Endothelial cell of umbilical vein (primary cell): Measurements from ENCODE around the gene PTPN23. TPM values are rescaled to one million over a fixed set of nuclear protein-coding genes. Genes with fewer than 3 reads are reported as not detected.

Experiments used
- BruUV-seq: library from RNA; stranded (reverse); fragments of 400-500 nt; replicated peaks from 2 replicates; lab custom pipeline; 2021; lab: Mats Ljungman, UMichigan
- CTCF ChIA-PET: fragments of 300-600, 350-600 bp; sonication (Branson Sonifier 250); formaldehyde crosslinking; loops from one replicate; lab custom pipeline; 2021; ENCODE audit warnings: antibody characterized with exemption, inconsistent platforms; lab: Charles Lee
- POLR2A ChIA-PET: fragments of 300-600, 350-600 bp; sonication (Branson Sonifier 250); formaldehyde crosslinking; loops from one replicate; lab custom pipeline; 2021; ENCODE audit warnings: antibody characterized with exemption, inconsistent platforms; lab: Charles Lee
- DNase-seq: peaks from one replicate; pipeline ENCODE4 v3.0.0-alpha.2; 2011; ENCODE audit warnings: low read depth, low spot score
- FAIRE-seq: peaks from 2 replicates; lab custom pipeline; 2011; peaks lifted over from hg19 to GRCh38; lab: Jason Lieb, UNC
- H2AFZ ChIP-seq: 2 replicates; pipeline ENCODE4 v1.6.0; 2012; ENCODE audit warnings: low read depth, low read length, control low read depth, inconsistent platforms
- H3K27ac ChIP-seq: 2 replicates; pipeline ENCODE4 v1.5.1; 2011; ENCODE audit warnings: low read depth, mild to moderate bottlenecking, control low read depth, low read length, moderate library complexity; ENCODE audit not compliant: insufficient read depth
- H3K27me3 ChIP-seq, 2 experiments: 2 replicates each; pipeline versions ENCODE4 v1.6.0 to v1.6.1; 2011; ENCODE audit warnings: low read length in 2 of 2, mixed read lengths in 1 of 2; ENCODE audit not compliant: control insufficient read depth in 2 of 2, insufficient read depth in 2 of 2
- H3K36me3 ChIP-seq, 2 experiments: 2 replicates in 1 of 2; 3 replicates in 1 of 2; pipeline ENCODE4 v1.5.1; 2011; ENCODE audit warnings: low read length in 2 of 2, mild to moderate bottlenecking in 1 of 2, moderate library complexity in 1 of 2; ENCODE audit not compliant: control insufficient read depth in 2 of 2, insufficient read depth in 2 of 2; ENCODE audit errors: extremely low read depth in 1 of 2
- H3K4me1 ChIP-seq: 3 replicates; pipeline ENCODE4 v1.5.1; 2011; ENCODE audit warnings: mild to moderate bottlenecking, low read length; ENCODE audit not compliant: control insufficient read depth, insufficient read depth; ENCODE audit errors: extremely low read depth
- H3K4me2 ChIP-seq: 2 replicates; pipeline ENCODE4 v1.6.1; 2011; ENCODE audit warnings: low read length, control low read depth, mixed read lengths; ENCODE audit not compliant: insufficient read depth
- H3K4me3 ChIP-seq, 3 experiments: fragments of 200-600 bp in 1 of 3; sonication (generic), shearing (Covaris generic) in 1 of 3; replicated peaks in 1 of 3; 2 replicates each; pipeline ENCODE4 v1.5.1; 2011 to 2016; ENCODE audit warnings: control low read depth in 3 of 3, low read length in 3 of 3, mild to moderate bottlenecking in 2 of 3, inconsistent platforms in 1 of 3, low read depth in 1 of 3, moderate library complexity in 1 of 3; ENCODE audit not compliant: insufficient read depth in 1 of 3
- H3K79me2 ChIP-seq: 2 replicates; pipeline ENCODE4 v1.6.0; 2012; ENCODE audit warnings: low read length, inconsistent platforms; ENCODE audit not compliant: control insufficient read depth, insufficient read depth
- H3K9ac ChIP-seq: replicated peaks from 2 replicates; pipeline ENCODE3; 2011; ENCODE audit warnings: low read length, control low read depth; ENCODE audit not compliant: insufficient read depth; ENCODE audit errors: extremely low read depth
- H3K9me1 ChIP-seq: replicated peaks from 3 replicates; pipeline ENCODE4 v1.6.0; 2011; ENCODE audit warnings: mild to moderate bottlenecking, low read length; ENCODE audit not compliant: control insufficient read depth, insufficient read depth; ENCODE audit errors: extremely low read depth
- H3K9me3 ChIP-seq: replicated peaks from 2 replicates; pipeline ENCODE4 v1.5.1; 2012; ENCODE audit warnings: low read length, inconsistent platforms; ENCODE audit not compliant: control insufficient read depth, insufficient read depth
- H4K20me1 ChIP-seq: replicated peaks from 2 replicates; pipeline ENCODE3; 2011; ENCODE audit warnings: mild to moderate bottlenecking, low read length; ENCODE audit not compliant: control insufficient read depth, insufficient read depth; ENCODE audit errors: extremely low read depth
- EZH2 ChIP-seq: IDR thresholded peaks from 2 replicates; pipeline ENCODE4 v1.6.1; 2012; ENCODE audit warnings: borderline replicate concordance, low read depth, mild to moderate bottlenecking, moderate library complexity, low read length, inconsistent platforms; ENCODE audit not compliant: severe bottlenecking
- FOS ChIP-seq: IDR thresholded peaks from 2 replicates; pipeline ENCODE4 v1.6.1; 2011; ENCODE audit warnings: mild to moderate bottlenecking, low read length, moderate library complexity, borderline replicate concordance; ENCODE audit not compliant: insufficient read depth
- GATA2 ChIP-seq: IDR thresholded peaks from 2 replicates; pipeline ENCODE4 v1.7.0; 2011; ENCODE audit warnings: low read depth, mild to moderate bottlenecking, moderate library complexity, mixed read lengths, low read length; ENCODE audit not compliant: insufficient read length, insufficient read depth
- JUN ChIP-seq: IDR thresholded peaks from 2 replicates; pipeline ENCODE4 v1.6.1; 2011; ENCODE audit warnings: borderline replicate concordance, low read depth; ENCODE audit not compliant: insufficient read length, insufficient read depth
- MYC ChIP-seq: IDR thresholded peaks from one replicate; pipeline ENCODE4 v1.6.1; 2011; ENCODE audit warnings: mild to moderate bottlenecking, low read depth, low read length
- POLR2A ChIP-seq: IDR thresholded peaks from 2 replicates; pipeline ENCODE4 v1.6.1; 2012; ENCODE audit warnings: low read depth, mild to moderate bottlenecking, control low read depth, low read length
- POLR2AphosphoS5 ChIP-seq: IDR thresholded peaks from 2 replicates; pipeline ENCODE4 v1.6.1; 2012; ENCODE audit warnings: low read depth, mild to moderate bottlenecking, control low read depth, low read length, moderate library complexity; ENCODE audit not compliant: insufficient read depth
- dilution Hi-C: fragments of 300-500 bp; cut with MboI; formaldehyde crosslinking; loops from one replicate; pipeline ENCODE4 v1.15.0; 2019; ENCODE audit warnings: low sequenced_read_pairs; ENCODE audit not compliant: extremely low pct_ligation_motif_present
- intact Hi-C: fragments of 100-400 bp; cut with micrococcal nuclease; formaldehyde crosslinking; loops from one replicate; pipeline ENCODE4 v1.10.0; 2022
- polyA plus RNA-seq, 4 experiments: library from polyadenylated mRNA; depleted of rRNA in 3 of 4; stranded (reverse) in 3 of 4; unstranded in 1 of 4; fragments of >200 nt; gene quantifications; 2 replicates each; pipeline versions ENCODE4 v1.2.1 to v1.2.3, GENCODE V29; 2011 to 2012; ENCODE audit warnings: missing spikeins in 1 of 4
- total RNA-seq: library from RNA; stranded (reverse); gene quantifications from 2 replicates; pipeline ENCODE4 v1.2.3, GENCODE V29; 2021
- TF ChIP-seq, protein P1 (sequence below): IDR thresholded peaks from 2 replicates; pipeline ENCODE4 v1.6.1; 2011; ENCODE audit not compliant: insufficient read depth, insufficient read length
- TF ChIP-seq, protein P2 (sequence below), 2 donors: IDR thresholded peaks; 1 replicate in 1 of 2; 2 replicates in 1 of 2; pipeline ENCODE4 v1.5.1; 2011; ENCODE audit warnings: low read length in 2 of 2, mild to moderate bottlenecking in 2 of 2, moderate library complexity in 2 of 2, control low read depth in 1 of 2, inconsistent platforms in 1 of 2, low read depth in 1 of 2; ENCODE audit not compliant: insufficient read depth in 1 of 2; ENCODE audit errors: extremely low read depth in 1 of 2

Gene PTPN23
- total and polyA plus RNA-seq, 2 donors (not counting 3 experiments of a cell fraction or from before 2014, with no cell fraction given) = 8.5 to 63.5 TPM

DNA sequence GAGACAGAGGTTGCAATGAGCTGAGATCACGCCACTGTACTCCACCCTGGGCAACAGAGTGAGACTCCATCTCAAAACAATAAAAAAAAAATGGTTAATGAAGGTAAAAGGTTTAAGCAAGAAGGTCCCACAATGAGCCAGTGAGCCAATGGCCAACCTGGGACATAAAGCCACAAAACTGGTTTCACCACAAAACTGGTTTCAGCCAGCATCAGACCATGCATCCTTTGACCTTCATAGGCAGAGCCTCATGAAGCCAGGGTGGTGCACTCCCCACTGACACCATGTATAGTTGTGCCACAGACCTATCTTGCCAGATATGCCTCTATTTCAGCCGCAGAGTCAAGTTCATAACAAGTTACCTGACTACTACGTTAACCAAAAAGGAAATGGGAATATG lies 53.0 kb downstream of the PTPN23 start:
- DNase-seq = no peak
- no peak overlapping the region for H3K4me3 ChIP-seq
- no peaks in the 10 kb centered on the region for H3K9me3 ChIP-seq
- H3K36me3 ChIP-seq = peaks cover 0 to 6% of the 10 kb centered on the region in 2 experiments
- H3K4me1 ChIP-seq = no peaks in the 10 kb centered on the region
- no TSS peak for BruUV-seq
- intact Hi-C loops (no loop called here), dilution Hi-C loops (no loop called here)
- no peak overlapping the region for H3K9ac ChIP-seq
- FAIRE-seq = no peak
- H3K79me2 ChIP-seq = no peaks in the 10 kb centered on the region
- no peak overlapping the region for H3K4me2 ChIP-seq
- H3K27me3 ChIP-seq = no peaks in the 10 kb centered on the region
- no peak overlapping the region for H2AFZ ChIP-seq
- H3K27ac ChIP-seq = no peak overlapping the region
- ChIA-PET CTCF (interaction anchor here (1.1 kb wide), 1 partner anchor 144 kb away, joined by 3 read pairs; no protein-coding TSS in a partner anchor), POLR2A (no interaction called here)
- TF ChIP-seq, protein P1, sequence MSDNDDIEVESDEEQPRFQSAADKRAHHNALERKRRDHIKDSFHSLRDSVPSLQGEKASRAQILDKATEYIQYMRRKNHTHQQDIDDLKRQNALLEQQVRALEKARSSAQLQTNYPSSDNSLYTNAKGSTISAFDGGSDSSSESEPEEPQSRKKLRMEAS = no peak
- TF ChIP-seq FOS (no peak), POLR2A (no peak), GATA2 (no peak), POLR2AphosphoS5 (no peak), MYC (no peak), JUN (no peak), EZH2 (no peak)
- TF ChIP-seq, protein P2, sequence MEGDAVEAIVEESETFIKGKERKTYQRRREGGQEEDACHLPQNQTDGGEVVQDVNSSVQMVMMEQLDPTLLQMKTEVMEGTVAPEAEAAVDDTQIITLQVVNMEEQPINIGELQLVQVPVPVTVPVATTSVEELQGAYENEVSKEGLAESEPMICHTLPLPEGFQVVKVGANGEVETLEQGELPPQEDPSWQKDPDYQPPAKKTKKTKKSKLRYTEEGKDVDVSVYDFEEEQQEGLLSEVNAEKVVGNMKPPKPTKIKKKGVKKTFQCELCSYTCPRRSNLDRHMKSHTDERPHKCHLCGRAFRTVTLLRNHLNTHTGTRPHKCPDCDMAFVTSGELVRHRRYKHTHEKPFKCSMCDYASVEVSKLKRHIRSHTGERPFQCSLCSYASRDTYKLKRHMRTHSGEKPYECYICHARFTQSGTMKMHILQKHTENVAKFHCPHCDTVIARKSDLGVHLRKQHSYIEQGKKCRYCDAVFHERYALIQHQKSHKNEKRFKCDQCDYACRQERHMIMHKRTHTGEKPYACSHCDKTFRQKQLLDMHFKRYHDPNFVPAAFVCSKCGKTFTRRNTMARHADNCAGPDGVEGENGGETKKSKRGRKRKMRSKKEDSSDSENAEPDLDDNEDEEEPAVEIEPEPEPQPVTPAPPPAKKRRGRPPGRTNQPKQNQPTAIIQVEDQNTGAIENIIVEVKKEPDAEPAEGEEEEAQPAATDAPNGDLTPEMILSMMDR (IDR thresholded peaks at IDR 0.05; ENCODE audit: extremely low read depth in 1 of 2, insufficient read depth in 1 of 2, low read depth in 1 of 2, low read length in 2 of 2) = no peak
- H3K9me1 ChIP-seq = no peaks in the 10 kb centered on the region
- no peaks in the 10 kb centered on the region for H4K20me1 ChIP-seq
